Inflammatory macrophage (primary cell): ENCODE data around the gene CNTNAP1.
A peak's percentile ranks its signal among the peaks of the same experiment; 100 is the strongest.

Experiments
- DNase-seq, 2 donors: peaks; one replicate each; pipeline ENCODE4 v3.0.0-alpha.2; 2020 to 2022

Gene CNTNAP1

DNA sequence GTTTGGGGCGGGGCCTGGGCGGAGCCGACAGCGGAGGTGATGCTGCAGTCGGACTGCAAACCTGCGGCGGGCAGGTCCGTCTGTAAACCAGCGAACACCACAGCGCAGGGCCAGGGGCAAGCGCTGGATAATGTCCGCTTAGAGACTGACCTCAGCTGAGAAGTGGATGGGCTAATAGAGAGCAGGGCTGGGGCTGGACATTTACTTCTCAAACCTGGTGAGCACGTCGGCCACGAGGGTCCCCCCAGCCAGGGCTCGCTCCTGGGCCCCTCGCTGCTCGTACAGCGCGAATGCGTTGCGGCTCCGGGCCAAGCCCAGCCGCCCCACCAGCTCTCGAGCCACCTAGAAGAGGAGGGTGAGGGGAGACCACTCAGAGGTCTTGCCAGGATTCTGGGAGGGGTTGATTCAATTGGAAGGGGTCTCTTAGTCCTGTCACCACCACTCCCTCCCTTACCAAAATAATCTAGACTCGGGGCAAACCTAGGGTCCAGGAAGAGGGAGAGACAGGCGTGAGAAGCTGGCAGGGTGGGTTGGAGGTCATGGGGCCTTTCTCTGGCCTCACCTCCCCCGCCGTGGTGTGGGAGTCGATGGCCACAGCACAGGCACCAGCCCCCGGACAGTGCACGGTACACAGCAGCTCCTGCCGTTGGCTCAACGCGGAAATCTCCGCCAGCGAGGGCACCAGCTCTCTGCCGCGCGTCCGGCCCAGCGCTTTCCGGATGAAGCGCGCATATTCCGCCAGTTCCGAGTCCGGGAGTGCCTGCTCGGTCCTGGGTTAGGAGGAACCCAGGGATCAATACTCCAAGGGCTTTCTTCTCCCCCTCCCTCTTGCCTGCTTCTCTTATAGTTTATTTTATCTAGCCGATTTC lies 11.3 kb upstream of the CNTNAP1 start:
- DNase-seq = peak in 1 of 2 donors; percentile 26

DNA sequence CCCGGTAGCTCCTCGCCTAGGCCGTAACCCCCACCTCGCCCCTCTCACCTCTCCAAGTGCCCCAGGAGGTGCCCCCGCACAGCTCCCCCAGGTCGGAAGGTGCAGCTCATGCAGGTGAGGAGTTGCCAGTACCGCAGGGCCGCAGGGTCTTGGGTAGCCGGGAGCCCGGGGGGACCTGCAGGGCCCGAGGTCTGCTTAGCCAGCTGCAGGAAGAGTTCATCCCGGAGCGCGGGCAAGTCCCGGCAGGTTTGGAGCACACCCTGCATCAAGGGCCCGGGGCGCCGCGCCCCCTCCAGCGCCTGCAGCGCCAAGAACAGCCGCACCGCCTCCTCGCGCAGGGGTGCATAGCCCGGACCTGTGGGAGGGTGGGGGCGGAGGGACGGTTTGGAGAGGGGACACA lies 10.3 kb upstream of the CNTNAP1 start:
- DNase-seq = no peak

DNA sequence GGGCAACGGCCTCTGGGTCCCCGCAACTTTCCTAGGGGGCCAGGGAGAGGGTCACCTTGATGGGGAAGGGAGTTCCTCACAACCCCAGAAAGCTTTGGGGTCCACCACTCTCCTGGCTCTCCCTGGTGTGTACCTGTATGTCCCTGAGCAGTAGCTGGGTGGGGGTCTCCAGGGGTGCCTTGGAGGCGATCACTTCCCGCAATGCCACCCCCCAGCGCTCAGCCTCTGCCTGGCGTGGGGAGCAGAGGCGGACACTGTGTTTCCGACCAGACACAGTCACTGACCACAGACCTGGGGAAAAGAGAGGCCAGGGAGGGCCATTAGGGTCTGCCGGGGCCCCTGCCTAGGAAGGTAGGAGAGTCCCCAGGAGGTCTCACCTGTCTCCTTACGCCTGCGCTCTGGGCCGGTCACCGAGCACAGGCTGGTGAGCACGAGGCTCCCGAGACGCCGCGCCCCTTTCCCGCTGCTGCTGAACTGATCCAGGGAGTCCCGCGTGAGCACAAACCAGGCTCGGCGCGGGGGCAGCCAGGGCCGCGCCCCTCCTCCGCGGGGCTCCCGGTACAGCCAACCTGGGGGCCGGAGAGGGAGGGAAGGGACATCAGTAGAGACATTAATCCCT lies 9.0 kb upstream of the CNTNAP1 start:
- no peak for DNase-seq

DNA sequence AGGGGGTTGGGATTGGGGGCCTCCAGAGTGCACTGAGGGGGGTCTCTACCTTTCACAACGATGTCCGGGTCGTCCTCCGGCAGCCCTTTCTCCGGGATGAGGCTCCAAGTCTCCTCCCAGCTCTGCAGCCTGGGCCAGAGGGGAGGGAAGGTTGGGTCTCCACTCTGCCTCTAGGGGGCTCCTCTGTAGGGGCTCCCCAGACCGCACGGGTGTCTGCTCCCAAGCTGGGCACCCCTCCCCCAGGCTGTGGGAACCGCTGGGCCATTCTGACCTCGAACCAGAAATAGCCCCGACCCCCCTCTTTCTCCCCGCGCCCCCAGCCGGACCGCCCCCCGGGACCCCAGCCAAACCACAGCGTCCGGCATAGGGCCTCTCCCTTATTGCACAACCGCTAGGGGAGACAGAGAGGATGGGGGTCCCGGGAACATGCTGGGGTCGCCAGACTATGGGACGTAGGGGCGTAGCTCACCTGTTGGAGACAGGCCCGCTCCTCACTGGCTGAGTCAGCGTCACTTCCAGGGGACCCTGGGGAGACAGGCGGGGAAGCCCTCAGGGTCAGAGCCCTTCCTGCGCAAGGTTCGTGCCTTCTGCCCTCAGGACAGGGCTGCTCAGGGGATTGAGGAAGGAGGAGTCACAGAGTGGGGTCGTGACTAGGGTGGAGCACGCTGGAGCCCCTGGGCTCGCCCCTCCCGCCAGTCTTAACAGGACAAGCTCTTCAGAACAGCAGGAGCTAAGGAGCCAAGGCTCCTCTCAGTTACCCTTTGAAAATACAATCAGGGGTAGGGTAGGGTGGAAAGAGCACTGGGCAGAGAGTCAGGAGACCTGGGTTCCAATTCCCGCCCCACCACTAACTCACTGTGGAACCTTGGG lies 8.2 kb upstream of the CNTNAP1 start:
- peak in 1 of 2 donors; percentile 23 for DNase-seq

DNA sequence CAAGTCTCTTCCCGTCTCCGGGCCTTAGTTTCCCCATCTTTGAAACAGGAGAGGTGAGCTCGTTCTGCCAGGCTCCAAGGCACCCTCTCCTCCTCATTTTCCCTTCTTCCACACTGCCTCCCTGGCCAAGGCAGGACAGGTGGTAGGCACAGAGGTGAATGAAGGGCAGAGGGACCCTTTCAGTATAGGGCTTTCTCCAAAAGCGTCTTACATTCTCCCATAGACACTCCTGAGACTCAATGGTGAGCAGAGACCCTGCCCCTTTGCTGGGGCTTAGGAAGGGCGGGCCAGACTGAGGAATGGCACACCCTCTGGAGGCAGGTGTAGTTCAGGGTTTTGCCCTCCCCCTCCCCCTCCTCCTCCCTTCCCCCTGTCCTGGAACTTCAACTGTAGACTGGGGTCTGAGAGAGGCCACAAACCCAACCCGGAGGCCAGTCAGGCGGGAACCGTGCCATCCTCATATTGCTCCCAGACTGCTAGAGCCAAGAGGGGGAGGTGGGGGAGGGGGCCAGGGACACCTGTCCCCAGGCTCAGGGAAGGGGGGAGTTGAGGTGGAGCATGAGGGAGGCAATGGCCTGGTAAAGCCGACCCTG lies 7.5 kb upstream of the CNTNAP1 start:
- no peak for DNase-seq

DNA sequence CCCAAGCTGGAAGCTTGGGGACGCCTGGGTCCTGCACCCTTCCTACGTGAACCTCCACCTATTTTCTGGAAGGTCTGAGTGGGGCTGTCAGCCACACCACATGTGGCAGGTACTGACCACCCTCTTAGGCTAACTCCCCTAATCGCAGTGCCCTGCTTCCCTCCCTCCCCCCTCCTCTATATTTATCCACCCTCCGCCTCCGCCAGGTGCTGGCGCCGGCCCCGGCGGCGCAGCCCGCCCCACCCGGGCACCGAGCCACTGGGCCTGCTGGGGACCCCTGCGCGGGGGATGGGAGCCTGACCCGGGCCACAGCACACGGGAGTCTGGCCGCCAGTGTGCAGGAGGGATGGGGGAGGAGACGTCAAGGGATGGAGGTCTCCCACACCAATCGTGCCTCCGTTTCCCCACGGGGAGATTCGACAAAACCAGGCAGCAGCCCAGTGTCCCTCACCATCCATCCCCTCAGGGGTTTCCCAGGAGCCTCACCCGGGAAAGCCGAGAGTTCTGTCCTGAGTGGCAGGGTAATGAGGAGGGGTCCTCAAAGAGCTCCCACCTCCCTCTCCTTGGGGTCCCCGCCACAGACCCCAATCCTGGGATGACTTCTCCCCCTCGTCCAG lies 6.9 kb upstream of the CNTNAP1 start:
- no peak for DNase-seq

DNA sequence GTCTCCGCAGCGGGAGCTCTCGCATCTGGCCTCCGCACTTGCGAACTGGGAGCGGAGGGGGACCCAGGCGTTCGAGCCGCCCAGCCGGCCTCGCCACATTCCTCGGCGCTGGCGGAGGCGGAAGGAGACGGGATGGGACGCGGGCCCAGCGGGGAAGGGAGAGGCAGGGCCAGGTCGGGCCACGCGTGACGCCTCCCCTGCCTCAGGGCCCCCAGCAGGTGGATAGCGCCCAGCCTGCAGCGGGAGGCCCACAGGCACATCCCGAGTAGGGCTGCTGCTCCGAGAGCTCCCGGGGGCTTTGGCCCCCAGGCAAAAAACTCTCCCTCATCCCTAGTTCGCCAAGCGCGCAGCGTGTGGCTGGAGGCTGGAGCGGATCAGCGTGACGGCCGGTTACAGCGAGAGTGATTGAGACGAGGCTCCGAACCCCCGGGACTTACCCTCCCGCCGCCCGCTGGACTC lies 6.3 kb upstream of the CNTNAP1 start:
- DNase-seq = no peak

DNA sequence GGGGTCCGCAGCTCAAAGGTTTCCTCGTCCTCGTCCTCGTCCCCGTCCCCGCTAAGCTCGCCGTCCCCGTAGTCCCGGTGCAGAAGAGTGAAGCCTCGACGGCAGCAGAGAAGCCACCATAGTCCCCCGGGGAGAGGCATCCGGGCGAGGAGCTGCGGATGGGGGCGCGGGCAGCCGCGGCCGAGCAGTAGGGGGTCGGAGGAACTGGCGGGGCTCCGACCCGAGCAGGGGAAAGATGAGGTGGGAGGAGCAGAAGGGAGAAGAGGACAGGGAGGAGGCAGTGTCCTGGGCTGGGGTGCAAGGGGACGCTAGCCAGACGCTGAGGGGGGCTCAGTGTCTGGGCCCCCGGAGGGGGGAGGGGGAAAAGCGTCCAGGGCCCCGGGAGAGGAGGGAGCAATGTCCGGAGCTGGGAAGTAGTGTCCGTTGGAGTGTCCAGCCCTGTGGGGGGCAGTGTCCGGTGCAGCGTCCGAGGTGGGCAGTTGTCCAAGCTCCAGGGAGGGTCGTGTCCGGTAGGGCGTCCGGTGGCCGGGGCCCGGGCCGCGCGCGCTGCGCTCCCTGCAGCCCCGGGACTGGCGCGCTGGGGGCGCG lies 5.8 kb upstream of the CNTNAP1 start, which contains the start of gene PLEKHH3:
TSS of gene PLEKHH3 (minus strand) at position 571 of the 588 bp plus-strand sequence. CDS start at position 140, 431 bp downstream.
- DNase-seq = no peak

DNA sequence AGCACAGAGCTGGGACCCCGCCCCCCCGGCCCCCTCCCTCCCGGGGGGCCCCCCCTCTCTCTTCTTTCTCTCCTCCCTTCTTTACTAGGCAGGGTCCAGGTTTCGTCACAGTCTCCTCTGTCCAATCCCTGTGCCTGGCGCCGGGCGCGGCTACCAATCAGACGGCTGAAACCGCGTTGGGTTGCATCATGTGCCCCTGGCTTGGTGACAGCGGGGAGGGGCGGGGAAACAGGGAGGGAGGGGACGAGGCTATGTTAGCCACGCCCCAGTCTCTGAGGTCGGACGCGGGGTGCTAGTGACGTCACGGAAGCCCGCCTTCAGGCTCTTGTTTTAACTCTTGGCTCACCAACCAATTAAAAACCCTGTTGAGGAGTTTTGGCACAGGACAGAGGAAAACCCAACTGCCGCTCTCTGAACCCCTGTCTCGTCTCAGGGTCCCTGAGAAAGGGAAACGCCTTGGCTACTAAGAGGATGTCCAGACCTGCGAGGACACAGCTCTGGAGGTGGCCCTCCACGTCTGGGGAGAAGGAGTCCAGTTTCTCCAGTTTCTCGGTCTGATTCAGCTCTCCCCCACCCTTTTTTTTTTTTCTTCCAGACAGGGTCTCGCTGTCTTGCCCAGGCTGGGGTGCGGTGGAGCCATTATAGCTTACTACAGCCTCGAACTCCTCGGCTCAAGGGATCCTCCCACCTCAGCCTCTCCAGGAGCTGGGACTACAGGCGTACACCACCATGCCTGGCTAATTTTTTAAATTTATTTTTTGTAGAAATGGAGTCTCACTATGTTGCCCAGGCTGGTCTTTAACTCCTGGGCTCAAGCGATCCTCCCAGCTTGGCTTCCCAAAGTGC lies 5.1 kb upstream of the CNTNAP1 start:
- DNase-seq = peak; percentile 99 to 100

DNA sequence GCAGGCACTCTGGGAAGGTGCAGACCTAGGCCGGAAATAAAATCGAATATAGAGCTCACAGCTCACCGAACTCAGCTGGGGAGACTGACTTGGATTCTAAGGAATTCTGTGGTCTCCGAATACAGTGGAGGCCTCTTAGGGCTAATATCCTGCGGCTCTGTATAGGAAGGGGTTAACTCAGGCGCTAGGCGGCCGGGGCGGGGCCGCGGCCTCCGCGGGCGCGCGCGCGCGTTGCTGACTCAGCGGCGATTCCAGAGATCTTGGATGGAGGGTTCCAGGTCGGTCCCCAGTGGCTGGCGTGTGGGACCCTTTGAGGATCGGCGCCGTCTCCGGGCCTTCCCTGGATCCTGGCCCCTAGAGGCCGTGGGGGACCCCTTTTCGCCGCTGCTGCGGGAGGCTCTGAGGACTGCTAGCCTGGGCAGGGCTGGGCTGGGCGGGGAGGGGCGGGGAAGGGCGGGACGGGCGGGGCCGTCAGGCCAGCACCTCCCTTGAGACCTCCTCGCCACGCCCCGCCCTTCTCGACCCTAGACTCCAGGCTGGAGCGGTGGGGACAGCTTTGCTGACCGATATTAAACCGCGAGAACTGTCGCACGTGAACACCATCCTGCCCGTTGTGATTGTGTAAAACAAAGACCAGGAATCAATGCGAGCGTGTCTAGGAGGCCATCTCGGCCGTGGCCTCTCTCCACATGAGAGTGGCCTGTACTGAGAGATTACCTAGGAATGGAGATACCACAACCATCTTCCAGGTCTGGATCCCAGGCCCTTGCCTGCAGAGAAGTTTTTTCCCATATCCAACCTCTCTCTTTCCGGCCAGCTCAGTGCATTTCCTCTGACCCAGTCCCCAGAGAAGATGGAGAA lies 4.2 kb upstream of the CNTNAP1 start:
- peak; percentile 77 to 81 for DNase-seq

DNA sequence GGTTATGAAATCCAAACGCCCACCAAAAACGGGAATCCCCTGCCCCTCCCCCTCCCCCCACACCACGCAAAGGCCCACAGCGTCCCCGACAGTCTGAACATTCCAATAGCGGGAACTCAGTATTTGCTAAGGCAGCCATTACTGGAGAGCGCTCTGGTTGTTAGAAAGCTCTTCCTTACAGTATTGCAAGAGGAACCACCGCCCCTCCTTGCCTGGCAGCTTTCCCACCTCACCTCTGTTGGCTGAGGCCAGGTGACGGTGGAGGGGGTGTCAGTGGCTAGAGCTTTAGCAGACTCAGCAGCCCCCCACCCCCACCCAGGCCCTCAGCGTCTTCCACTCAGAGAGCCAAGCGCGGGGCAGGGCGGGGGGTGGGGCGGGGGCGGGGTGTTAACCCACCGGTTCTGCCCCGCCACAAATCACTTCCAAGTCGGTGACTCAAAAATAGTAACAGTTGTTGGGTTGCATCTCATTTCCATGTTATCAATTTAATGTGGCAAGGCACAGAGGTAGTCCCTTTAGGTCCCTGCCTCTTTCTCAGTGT lies 3.3 kb upstream of the CNTNAP1 start:
- peak in 1 of 2 donors; percentile 63 for DNase-seq

DNA sequence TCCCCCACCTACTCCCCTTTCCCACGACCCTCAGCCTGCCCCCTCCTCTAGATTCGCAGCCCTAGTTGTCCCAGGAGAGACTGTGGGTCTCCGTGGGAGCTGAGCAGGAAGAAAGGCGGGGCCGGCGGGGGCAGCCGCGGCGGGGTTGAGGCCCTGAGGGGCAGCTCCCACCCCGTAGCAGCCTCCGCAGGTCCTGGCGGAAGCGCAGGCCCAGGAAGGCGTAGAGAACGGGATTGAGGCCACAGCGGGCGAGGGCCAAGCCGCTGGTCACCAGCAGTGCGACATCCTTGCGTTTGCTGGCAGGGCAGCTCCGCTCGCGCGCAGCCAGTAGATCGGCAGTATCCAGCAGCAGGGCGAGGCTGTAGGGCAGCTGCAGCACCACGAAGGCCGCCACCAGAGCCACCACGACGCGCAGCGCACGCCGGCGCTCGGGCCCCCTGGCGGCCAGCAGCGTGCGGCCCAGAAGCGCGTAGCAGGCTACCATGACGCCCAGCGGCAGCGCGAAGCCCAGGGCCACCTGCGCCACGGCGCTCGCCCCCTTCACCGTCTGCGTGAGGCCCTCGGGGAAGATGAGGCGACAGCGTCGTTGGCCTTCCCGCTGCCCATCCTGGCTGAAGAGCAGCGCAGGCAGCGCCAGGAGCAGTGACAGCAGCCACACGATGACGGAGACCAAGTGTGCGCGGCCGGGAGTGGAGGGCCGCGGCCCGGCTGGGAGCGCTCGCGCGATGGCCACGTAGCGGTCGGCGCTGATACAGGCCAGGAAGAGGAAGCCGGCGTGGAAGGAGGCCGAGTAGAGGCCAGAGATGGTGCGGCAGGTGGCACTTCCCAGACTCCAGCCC lies 2.6 kb upstream of the CNTNAP1 start:
- DNase-seq = peak; percentile 75 to 81

DNA sequence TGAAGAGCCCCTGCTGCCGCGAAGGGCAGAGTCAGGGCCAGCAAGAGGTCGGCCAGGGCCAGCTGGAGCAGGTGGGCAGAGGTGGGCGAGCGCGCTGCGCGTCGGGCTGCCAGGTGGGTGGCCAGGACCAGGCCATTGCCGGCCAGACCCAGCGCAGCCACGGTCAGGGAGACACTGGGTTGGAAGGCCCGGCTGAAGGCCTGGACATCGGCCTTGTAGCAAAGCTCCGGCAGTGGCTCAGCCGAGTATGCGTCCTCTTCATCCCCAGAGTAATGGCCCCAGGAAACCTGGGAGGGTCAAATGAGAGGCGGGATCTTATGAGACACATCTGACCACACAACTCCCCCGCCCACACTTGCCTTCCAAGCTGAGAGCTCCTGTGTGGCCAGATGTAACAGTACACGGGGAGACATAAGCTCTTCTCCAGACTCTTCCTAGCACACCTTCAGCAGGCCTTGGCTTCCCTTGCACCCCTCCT lies 2.0 kb upstream of the CNTNAP1 start:
- no peak for DNase-seq

DNA sequence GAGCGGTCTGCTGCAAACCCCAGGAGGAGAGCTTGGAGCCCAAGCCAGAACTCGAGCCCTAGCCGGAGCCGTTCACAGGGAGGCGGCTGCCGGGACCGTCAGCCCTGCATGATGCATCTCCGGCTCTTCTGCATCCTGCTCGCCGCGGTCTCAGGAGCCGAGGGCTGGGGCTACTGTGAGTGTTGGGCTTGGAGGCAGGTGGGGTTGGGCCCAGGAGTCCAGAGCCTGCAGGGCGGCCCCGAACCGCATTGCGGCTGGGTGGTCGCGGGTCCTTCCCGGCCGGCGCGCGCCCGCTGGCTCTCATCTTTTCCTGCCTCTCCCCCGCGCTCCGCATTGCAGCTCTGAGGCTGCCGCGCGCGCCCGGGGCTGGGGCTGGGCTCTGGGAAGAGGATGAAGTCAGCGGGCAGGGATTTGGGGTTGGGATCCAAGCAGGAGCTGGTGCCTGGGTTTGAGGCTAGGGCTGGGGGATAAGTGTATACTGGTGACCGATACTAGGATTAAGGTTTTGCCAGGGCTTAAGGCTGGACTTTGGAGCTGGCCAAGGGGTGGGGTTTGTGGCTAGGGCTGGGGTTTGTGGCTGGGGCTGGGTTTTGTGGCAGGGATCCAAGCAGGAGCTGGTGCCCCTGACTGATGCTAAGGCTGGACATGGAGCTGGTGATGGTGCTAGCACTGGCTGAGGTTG lies 532 bp downstream of the CNTNAP1 start:
- peak in 1 of 2 donors; percentile 21 for DNase-seq

DNA sequence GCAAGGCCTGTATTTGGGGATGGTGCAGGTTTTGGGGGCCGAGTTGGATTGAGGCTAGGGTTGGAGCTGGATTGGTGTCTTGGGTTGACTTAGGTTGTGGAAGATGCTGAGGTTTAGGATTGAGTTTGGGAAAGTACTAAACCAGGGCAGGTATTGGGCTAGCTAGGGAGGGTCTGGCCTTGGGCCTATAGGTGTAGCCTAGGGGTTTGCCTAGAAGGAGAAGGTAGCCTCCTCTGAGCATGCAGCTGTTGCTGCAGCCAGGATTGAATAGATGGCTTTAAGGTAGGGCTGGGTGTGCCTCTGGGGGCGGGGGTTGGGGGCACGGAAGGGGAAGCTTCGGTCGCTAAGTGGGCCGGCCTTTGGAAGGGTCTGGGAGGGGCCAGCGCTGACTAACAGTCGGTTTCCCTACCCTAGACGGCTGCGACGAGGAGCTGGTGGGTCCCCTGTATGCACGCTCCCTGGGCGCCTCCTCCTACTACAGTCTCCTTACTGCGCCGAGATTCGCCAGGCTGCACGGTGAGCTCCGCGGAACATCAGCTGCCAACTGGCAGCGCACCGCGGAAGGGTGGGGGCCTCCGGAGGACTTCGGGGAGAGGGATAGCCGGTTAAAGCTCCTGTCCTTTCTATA lies 1.2 kb downstream of the CNTNAP1 start:
- DNase-seq = no peak

DNA sequence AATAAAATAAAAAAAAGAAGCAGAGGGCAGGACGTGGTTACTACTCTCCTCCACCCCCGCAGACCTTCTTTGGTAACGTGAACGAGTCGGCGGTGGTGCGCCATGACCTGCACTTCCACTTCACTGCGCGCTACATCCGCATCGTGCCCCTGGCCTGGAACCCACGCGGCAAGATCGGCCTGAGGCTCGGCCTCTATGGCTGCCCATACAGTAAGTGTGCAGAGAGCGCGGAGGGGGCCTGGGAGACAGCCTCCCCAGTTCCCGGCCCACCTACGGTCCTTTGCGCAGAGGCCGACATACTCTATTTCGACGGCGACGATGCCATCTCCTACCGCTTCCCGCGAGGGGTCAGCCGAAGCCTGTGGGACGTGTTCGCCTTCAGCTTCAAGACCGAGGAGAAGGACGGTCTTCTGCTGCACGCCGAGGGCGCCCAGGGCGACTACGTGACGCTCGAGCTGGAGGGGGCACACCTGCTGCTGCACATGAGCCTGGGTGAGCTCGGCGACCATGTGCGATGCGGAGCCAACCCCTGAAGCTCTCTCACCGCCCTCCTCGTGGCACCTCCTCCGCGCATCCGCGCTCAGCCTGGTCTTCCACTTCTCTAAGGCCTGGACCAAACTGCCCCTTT lies 2.7 kb downstream of the CNTNAP1 start:
- DNase-seq = no peak

DNA sequence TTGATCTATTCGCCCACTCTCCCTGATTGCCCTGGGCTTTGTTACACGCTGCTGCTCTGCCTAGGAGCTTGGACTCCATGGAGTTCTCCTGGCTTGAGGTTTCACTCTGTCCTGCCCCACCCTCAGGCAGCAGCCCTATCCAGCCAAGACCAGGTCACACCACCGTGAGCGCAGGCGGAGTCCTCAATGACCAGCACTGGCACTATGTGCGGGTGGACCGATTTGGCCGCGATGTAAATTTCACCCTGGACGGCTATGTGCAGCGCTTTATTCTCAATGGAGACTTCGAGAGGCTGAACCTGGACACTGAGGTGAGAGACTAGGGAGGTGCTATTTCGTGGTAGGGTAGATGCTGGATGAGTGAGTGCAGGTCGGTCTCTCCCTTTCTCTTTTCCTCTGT lies 3.5 kb downstream of the CNTNAP1 start:
- no peak for DNase-seq
